HG03159 (cell line): ENCODE results near the gene GRAMD4.
A peak's percentile ranks its signal among the peaks of the same experiment; 100 is the strongest.

Experiments
- ATAC-seq: cut with Tn5 transposase; IDR thresholded peaks from one replicate; pipeline ENCODE4 v1.9.1; 2021; ENCODE audit warnings: mild to moderate bottlenecking, moderate library complexity; ENCODE audit not compliant: unreplicated experiment

GRAMD4 gene

GRCh38 chr22:46582281-46582933 lies 37.8 kb upstream of the GRAMD4 start:
- no peak for ATAC-seq

- no peak for ATAC-seq
These were observed 36.6 kb upstream of the GRAMD4 start for GRCh38 chr22:46583571-46583970.

- ATAC-seq = no peak
These were observed 35.9 kb upstream of the GRAMD4 start for GRCh38 chr22:46584081-46584921.

GRCh38 chr22:46585340-46586122 lies 34.7 kb upstream of the GRAMD4 start:
- no peak for ATAC-seq

GRCh38 chr22:46586123-46586519 lies 34.1 kb upstream of the GRAMD4 start:
- no peak for ATAC-seq

DNA sequence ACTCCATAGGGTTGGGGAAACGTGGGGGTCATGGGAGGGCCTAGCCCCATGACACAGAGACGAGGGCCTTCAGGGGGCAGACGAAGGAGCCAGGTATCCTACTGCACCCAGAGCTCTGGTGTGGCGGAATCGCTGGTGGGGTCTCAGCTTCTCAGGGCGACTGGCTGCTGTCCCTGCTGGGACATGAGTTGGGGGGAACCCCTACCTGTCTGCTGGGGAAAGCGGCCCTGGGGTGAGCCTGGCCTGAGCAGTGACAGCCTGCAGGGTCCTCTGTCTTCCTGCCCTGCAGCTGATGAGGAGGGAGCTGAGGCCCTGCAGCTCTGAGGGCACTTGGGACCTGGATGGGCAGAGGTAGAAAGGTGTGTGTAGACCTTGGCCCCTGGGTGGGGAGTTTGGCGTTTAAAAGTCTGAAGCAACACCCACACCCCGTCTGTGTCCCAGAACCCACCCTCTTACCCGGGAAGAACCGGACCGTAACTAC lies 33.6 kb upstream of the GRAMD4 start:
- ATAC-seq = no peak

DNA sequence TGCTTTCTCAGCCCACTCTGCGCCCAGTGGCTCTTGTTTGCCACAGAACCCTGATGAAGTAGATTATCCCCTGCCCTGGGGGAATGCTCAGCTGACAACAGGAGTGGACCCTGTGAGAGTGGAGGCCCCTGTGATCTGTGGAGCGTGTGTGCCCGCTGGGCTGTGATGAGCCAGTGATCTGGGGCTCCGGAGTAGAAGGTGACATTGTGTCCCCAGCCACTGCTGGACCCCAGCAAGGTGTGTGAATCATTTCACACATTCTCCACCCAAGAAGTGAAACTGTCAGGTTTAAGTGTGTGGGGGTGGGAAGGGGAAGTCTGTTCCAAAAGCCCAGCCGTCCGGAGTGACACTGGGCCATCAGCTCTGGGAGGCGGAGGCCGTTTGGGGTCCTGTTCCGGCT lies 33.1 kb upstream of the GRAMD4 start:
- peak; percentile 41 for ATAC-seq

DNA sequence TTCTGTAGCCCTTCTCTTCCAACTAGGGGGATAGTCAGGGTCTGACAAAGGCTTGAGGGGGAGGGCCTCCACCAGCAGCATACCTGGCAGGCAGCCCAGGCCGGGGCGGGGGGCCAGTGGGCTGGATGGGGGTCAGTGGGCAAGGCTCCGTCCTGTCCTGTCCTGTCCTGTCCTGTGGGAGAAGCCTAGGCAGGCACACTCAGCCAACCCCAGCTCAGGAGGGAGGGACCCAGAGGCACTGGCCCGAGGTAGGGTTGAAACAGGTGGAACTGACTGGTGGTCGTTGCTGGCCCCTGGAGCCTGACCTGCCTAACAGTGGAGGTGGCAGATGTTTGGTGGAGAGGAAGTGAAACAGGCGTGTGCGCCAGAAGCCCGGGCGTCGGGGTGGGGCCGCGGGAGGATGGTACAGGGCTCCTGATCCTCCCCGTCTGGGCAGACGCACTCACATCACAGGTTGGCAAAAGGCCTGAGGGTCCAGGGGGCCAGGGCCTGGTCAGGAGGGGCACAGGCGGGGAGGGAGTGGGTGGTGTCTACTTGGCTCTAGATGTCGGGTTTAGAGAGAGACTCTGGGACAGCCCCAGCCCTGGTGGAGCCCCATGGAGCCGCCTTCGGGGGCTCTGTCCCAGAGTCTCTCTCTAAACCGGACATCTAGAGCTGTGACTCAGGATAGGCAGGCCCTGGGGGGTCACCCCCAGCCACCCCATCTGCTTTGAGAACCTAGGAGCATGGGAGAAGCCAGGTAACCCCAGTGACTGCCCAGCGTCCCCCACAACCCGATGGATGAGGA lies 32.5 kb upstream of the GRAMD4 start:
- peak; percentile 52 for ATAC-seq

DNA sequence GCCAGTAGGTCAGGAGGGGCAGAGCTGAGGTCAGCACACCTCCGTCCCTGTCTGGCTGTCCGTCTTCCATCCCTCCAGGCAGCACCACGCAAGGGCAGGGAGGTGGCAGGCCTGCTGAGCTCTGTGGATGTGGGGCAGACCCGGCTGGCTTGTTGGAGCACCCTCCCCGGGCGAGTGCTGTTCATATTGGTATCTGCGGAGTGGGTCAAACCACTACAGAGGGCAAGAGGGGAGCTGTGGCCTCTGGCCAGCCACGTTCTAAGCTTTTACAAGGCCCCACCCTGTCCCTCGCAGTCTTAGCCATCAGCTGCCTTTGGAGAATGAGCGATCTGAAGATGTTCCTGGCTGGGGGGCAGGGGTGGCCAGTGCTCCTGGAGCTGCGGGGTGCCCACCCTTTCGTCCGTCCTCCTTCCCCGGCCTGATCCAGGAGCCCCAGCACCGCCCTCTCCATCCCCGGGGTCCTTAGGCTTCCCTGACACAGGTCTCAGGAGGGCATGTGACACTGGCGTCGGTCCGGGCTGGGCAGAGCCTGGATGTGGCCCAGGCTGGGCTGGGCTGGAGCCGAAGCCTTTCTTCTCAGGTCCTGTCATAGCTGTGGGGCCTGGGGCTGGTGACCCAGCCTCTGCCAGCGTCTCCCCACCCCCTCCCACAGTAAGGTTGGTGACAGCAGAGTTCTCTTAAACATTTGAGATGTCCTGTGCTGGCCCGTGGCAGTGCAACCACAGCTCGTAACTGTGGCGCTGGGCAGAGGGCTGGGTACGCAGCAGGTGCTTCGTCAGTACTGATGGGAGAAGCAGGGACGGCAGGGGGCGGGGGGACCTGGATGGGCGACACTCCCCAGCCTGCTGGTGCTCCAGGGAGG lies 31.7 kb upstream of the GRAMD4 start:
- no peak for ATAC-seq

DNA sequence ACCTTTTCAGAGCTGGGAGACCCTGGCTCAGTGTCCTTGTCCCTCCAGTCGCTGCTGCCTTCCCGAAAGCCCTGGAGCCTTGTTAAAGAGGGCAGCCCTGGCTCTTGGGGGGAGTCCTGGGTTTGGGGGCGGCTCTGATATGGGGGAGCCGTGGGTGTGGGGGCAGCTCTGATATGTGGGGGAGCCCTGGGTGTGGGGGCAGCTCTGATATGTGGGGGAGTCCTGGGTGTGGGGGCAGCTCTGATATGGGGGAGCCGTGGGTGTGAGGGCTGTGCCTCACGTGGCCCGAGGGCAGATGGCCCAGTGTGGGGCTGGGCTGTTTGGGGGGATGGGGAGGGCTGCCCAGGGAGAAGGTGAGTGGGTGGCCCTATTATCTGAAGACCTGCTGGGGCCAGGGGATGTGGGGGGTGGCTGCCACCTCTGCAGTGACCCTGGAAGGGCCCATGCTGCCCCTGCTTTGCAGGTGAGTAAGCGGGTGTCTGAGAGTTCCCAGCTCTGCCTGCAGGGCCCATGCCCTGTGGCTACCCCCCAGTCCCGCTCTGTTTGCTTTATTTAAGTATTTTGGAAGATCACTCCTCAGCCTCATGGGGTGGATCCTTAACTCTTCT lies 30.9 kb upstream of the GRAMD4 start:
- ATAC-seq = no peak

GRCh38 chr22:46589871-46590271 lies 30.3 kb upstream of the GRAMD4 start:
- no peak for ATAC-seq

GRCh38 chr22:46590334-46590733 lies 29.9 kb upstream of the GRAMD4 start:
- ATAC-seq = no peak

- ATAC-seq = no peak
These were observed 28.3 kb upstream of the GRAMD4 start for GRCh38 chr22:46591930-46592329.

GRCh38 chr22:46592390-46592872 lies 27.8 kb upstream of the GRAMD4 start:
- peak; percentile 40 for ATAC-seq

GRCh38 chr22:46593211-46593681 lies 26.9 kb upstream of the GRAMD4 start:
- peak; percentile 35 for ATAC-seq

- no peak for ATAC-seq
These were observed 25.9 kb upstream of the GRAMD4 start for GRCh38 chr22:46593996-46594946.

GRCh38 chr22:46594947-46595298 lies 25.3 kb upstream of the GRAMD4 start:
- ATAC-seq = no peak

DNA sequence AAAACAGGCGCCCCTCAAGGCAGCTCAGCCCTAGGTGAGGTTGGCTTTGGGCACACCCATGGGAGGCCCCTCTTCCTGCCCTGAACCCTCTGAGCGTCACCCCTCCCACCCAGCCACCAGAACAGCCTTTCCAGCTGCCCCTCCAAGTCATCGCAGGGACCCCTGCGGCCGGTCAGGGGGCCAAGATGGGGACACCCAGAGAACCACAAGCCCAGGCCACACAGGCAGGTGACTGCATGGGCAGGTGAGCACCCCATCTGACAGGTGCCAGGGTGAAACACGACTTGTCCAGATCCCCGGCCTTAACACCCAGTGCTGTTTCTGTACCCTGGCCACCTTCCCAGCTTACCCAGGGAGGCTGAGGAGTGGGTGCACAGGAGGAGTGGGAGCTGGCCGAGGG lies 24.6 kb upstream of the GRAMD4 start:
- ATAC-seq = no peak
